K562 (cell line): Measurements from ENCODE around the gene STX3. TPM values are rescaled to one million over a fixed set of nuclear protein-coding genes. Genes with fewer than 3 reads are reported as not detected.

ENCODE experiments used
- ATAC-seq: fragments of 200-7000 bp; cut with Tn5 transposase; 3 replicates; pipeline ENCODE4 v1.9.1; 2020; ENCODE audit warnings: moderate library complexity
- BruUV-seq: library from RNA; stranded (reverse); fragments of 400-500 nt; replicated peaks from 2 replicates; lab custom pipeline; 2021; lab: Mats Ljungman, UMichigan
- CTCF ChIA-PET: fragments of 300-600 bp; formaldehyde crosslinking; extraction: SDS; loops from one replicate; lab custom pipeline; 2021; ENCODE audit warnings: low intra/inter-chr PET ratio; lab: Yijun Ruan, JAX
- POLR2A ChIA-PET: fragments of 300-600, 350-650 bp; sonication (Branson Sonifier 250); formaldehyde crosslinking; extraction: SDS; loops from one replicate; lab custom pipeline; 2021; ENCODE audit warnings: antibody characterized with exemption, inconsistent platforms; lab: Yijun Ruan, JAX
- DNase-seq, 4 experiments: peaks; one replicate each; pipeline versions ENCODE4 v3.0.0 to v3.0.0-alpha.2; 2011 to 2018; ENCODE audit warnings: low spot score in 3 of 4, mixed read lengths in 3 of 4; ENCODE audit errors: extremely low read depth in 1 of 4
- FAIRE-seq: peaks from 2 replicates; lab custom pipeline; 2011; peaks lifted over from hg19 to GRCh38; lab: Jason Lieb, UNC
- H2AFZ ChIP-seq: 2 replicates; pipeline ENCODE4 v1.6.0; 2011; ENCODE audit warnings: low read depth, low read length, control low read depth, inconsistent platforms
- H3K27ac ChIP-seq: fragments of 200-600 bp; 3 replicates; pipeline ENCODE4 v1.8.0; 2011; ENCODE audit warnings: low read depth, mild to moderate bottlenecking, control low read depth, inconsistent platforms, low read length, moderate library complexity, mixed read lengths; ENCODE audit errors: extremely low read depth
- H3K27me3 ChIP-seq, 2 experiments: fragments of 300-600 bp in 1 of 2; 2 replicates in 1 of 2; 3 replicates in 1 of 2; pipeline versions ENCODE4 v1.6.0 to v1.8.0; 2011; ENCODE audit warnings: inconsistent platforms in 2 of 2, low read length in 2 of 2, mild to moderate bottlenecking in 1 of 2, mixed read lengths in 1 of 2, moderate library complexity in 1 of 2; ENCODE audit not compliant: control insufficient read depth in 2 of 2, insufficient read depth in 2 of 2
- H3K36me3 ChIP-seq: fragments of 300-600 bp; 3 replicates; pipeline ENCODE4 v1.8.0; 2011; ENCODE audit warnings: mild to moderate bottlenecking, low read length, inconsistent platforms; ENCODE audit not compliant: control insufficient read depth, insufficient read depth
- H3K4me1 ChIP-seq, 2 experiments: fragments of 200-600 bp in 1 of 2; replicated peaks in 1 of 2; 2 replicates in 1 of 2; 3 replicates in 1 of 2; pipeline versions ENCODE4 v1.5.1 to v1.8.0; 2011; ENCODE audit warnings: inconsistent platforms in 2 of 2, low read length in 2 of 2, mild to moderate bottlenecking in 1 of 2, mixed read lengths in 1 of 2, moderate library complexity in 1 of 2; ENCODE audit not compliant: control insufficient read depth in 2 of 2, insufficient read depth in 2 of 2
- H3K4me2 ChIP-seq: 2 replicates; pipeline ENCODE4 v1.6.1; 2011; ENCODE audit warnings: low read length, control low read depth, inconsistent platforms, mixed read lengths; ENCODE audit not compliant: insufficient read depth
- H3K4me3 ChIP-seq: fragments of 200-600 bp; sonication (generic), shearing (Covaris generic); 2 replicates; pipeline ENCODE4 v1.5.1; 2016; ENCODE audit warnings: control low read depth, inconsistent platforms
- H3K79me2 ChIP-seq: fragments of 200-600 bp; 3 replicates; pipeline ENCODE4 v1.8.0; 2011; ENCODE audit warnings: low read length, inconsistent platforms; ENCODE audit not compliant: control insufficient read depth, insufficient read depth
- H3K9ac ChIP-seq, 2 experiments: 2 replicates each; pipeline versions ENCODE4 v1.6.0 to v1.6.1; 2011; ENCODE audit warnings: low read depth in 2 of 2, low read length in 2 of 2, control low read depth in 1 of 2, inconsistent platforms in 1 of 2, mild to moderate bottlenecking in 1 of 2, mixed read lengths in 1 of 2; ENCODE audit not compliant: insufficient read depth in 1 of 2
- H3K9me1 ChIP-seq: one replicate; pipeline ENCODE4 v1.6.0; 2011; ENCODE audit warnings: inconsistent platforms, mild to moderate bottlenecking, low read length, moderate library complexity; ENCODE audit not compliant: control insufficient read depth, insufficient read depth
- H3K9me3 ChIP-seq: replicated peaks from 2 replicates; pipeline ENCODE4 v1.5.1; 2011; ENCODE audit warnings: low read depth, low read length, inconsistent platforms; ENCODE audit not compliant: control insufficient read depth, insufficient read depth
- H4K20me1 ChIP-seq: replicated peaks from 2 replicates; pipeline ENCODE4 v1.6.1; 2011; ENCODE audit warnings: low read length, inconsistent platforms, mixed read lengths; ENCODE audit not compliant: control insufficient read depth, insufficient read depth
- ARID3A ChIP-seq: IDR thresholded peaks from 2 replicates; pipeline ENCODE4 v1.6.1; 2012; ENCODE audit warnings: low read depth, low read length, improper control_type of control experiment, borderline replicate concordance
- BMI1 ChIP-seq: fragments of 150-350 bp; IDR thresholded peaks from 2 replicates; pipeline ENCODE4 v1.6.1; 2014; ENCODE audit warnings: low read length
- CBX2 ChIP-seq: fragments of 200-600 bp; sonication (generic); IDR thresholded peaks from one replicate; pipeline ENCODE4 v1.6.1; 2012; ENCODE audit warnings: mild to moderate bottlenecking, low read length, inconsistent platforms; ENCODE audit not compliant: insufficient read depth, poor library complexity, severe bottlenecking
- DNMT1 ChIP-seq: fragments of 450-650 bp; IDR thresholded peaks from 2 replicates; pipeline ENCODE4 v1.6.1; 2016; ENCODE audit warnings: antibody characterized with exemption, mild to moderate bottlenecking
- EP400 ChIP-seq: fragments of 450-650 bp; IDR thresholded peaks from 2 replicates; pipeline ENCODE4 v1.6.1; 2017; ENCODE audit warnings: antibody characterized with exemption, mild to moderate bottlenecking, moderate library complexity
- ETS1 ChIP-seq: conservative IDR thresholded peaks from 2 replicates; pipeline ENCODE4 v1.6.1; 2011; ENCODE audit warnings: low read depth, mild to moderate bottlenecking, low read length; ENCODE audit not compliant: control insufficient read depth
- ETV1 ChIP-seq: fragments of 450-650 bp; conservative IDR thresholded peaks from 2 replicates; pipeline ENCODE4 v1.6.1; 2016; ENCODE audit warnings: missing genetic modification characterization, control low read depth, low read depth, missing compliant biosample characterization
- FIP1L1 ChIP-seq: fragments of 200-400 bp; formaldehyde crosslinking; IDR thresholded peaks from 2 replicates; pipeline ENCODE4 v1.6.1; 2018; ENCODE audit warnings: mild to moderate bottlenecking, low read depth, low read length; ENCODE audit not compliant: poor library complexity, severe bottlenecking
- KAT2B ChIP-seq: IDR thresholded peaks from one replicate; pipeline ENCODE4 v1.6.1; 2012; ENCODE audit warnings: low read depth, mild to moderate bottlenecking, control low read depth, inconsistent platforms, low read length, moderate library complexity
- PREB ChIP-seq: sonication (generic); formaldehyde crosslinking; IDR thresholded peaks from 2 replicates; pipeline ENCODE4 v1.8.1; 2023; ENCODE audit warnings: mild to moderate bottlenecking, missing genetic modification reagents
- RFX5 ChIP-seq: IDR thresholded peaks from 2 replicates; pipeline ENCODE4 v1.6.1; 2011; ENCODE audit warnings: low read depth, mild to moderate bottlenecking, improper control_type of control experiment, low read length
- SMC3 ChIP-seq: conservative IDR thresholded peaks from 2 replicates; pipeline ENCODE4 v1.6.1; 2011; ENCODE audit warnings: low read depth, low read length, improper control_type of control experiment; ENCODE audit not compliant: insufficient read depth
- ZC3H8 ChIP-seq: fragments of 450-650 bp; IDR thresholded peaks from 2 replicates; pipeline ENCODE4 v1.6.1; 2017
- ZNF175 ChIP-seq: fragments of 200-800 bp; sonication (Bioruptor generic); IDR thresholded peaks from 2 replicates; pipeline ENCODE4 v1.6.1; 2016; ENCODE audit warnings: low read depth, mild to moderate bottlenecking, missing genetic modification characterization, missing compliant biosample characterization
- ZNF583 ChIP-seq: fragments of 250-450 bp; sonication (Bioruptor Pico); IDR thresholded peaks from 2 replicates; pipeline ENCODE4 v1.4.0; 2020
- ZNF77 ChIP-seq: fragments of 250-450 bp; sonication (Bioruptor Pico); IDR thresholded peaks from 2 replicates; pipeline ENCODE4 v1.5.0; 2020
- WGBS: fragments of 100-300 bp; shearing (Covaris generic); methylation state at CpG from one replicate; pipeline ENCODE4 v1.1.6; 2016; ENCODE audit warnings: low coverage, mixed read lengths; ENCODE audit not compliant: insufficient coverage; ENCODE audit errors: missing lambda C conversion rate; 5-methylcytosine and 5-hydroxymethylcytosine counted together
- in situ Hi-C: fragments of 300-500 bp; cut with MboI; formaldehyde crosslinking; loops from 4 replicates; pipeline ENCODE4 v1.15.0; 2018; ENCODE audit warnings: inconsistent platforms, mixed read lengths
- intact Hi-C: fragments of 100-400 bp; cut with micrococcal nuclease; formaldehyde crosslinking; loops from 2 replicates; pipeline ENCODE4 v1.14.2; 2022
- polyA plus RNA-seq, 8 experiments: library from polyadenylated mRNA; depleted of rRNA in 4 of 8; stranded (reverse) in 5 of 8; unstranded in 3 of 8; fragments of >200 nt; fragmentation: Nextera tagmentation in 2 of 8; fragmentation: Illumina TruSeq in 1 of 8; extraction: Ambion mirVana in 2 of 8; extraction: Trizol in 1 of 8; gene quantifications; 2 replicates each; pipeline versions ENCODE4 v1.2.1 to v1.2.3, GENCODE V29; 2011 to 2014; ENCODE audit warnings: inconsistent platforms in 1 of 8, missing spikeins in 1 of 8
- total RNA-seq, 7 experiments: library from RNA; depleted of rRNA in 6 of 7; stranded (reverse); fragments of >200 nt in 6 of 7; fragmentation: Illumina TruSeq in 2 of 7; extraction: Trizol in 2 of 7; gene quantifications; 2 replicates each; pipeline versions ENCODE4 v1.2.1 to v1.2.3, GENCODE V29; 2011 to 2021; ENCODE audit warnings: low replicate concordance in 1 of 7
- TF ChIP-seq, protein P1 (sequence below): fragments of 450-650 bp; formaldehyde crosslinking; IDR thresholded peaks from 2 replicates; pipeline ENCODE4 v1.4.0; 2022; ENCODE audit warnings: mild to moderate bottlenecking, moderate library complexity

The STX3 gene
- total and polyA plus RNA-seq, 9 of the 15 experiments (the other 6 are each of a cell fraction or from before 2014, with no cell fraction given): 12.0 to 91.6 (median 48.7) TPM

GRCh38 chr11:59822989-59823566 is 67.9 kb downstream of the STX3 start:
- FAIRE-seq (peak; percentile 91), DNase-seq (peak; percentile 42 to 86 (median 52)), ATAC-seq (peak; percentile 96)
- H3K36me3 ChIP-seq: no peaks in the 10 kb centered on the region
- WGBS: 1% methylated on average over 9 of the region's 9 CpGs
- no peak overlapping the region for H3K4me2 ChIP-seq
- no TSS peak for BruUV-seq
- H3K79me2 ChIP-seq: no peaks in the 10 kb centered on the region
- H2AFZ ChIP-seq: peak overlapping the region; percentile 85
- no peak overlapping the region for H3K4me3 ChIP-seq
- peak overlapping the region in 1 of 2 experiments; percentile 11; a peak in 1 of 4 replicates for H3K9ac ChIP-seq
- no peak overlapping the region; the same call in 2 of the 3 replicates for H3K27ac ChIP-seq
- H3K9me1 ChIP-seq: no peaks in the 10 kb centered on the region
- ChIA-PET CTCF (interaction anchor here (0.6 to 2.6 kb wide), 5 partner anchors 95 to 428 kb away, joined by 3 to 17 read pairs (median 14); no protein-coding TSS in a partner anchor), POLR2A (no interaction called here)
- in situ Hi-C loops: loop anchor here (5.0 to 10.0 kb wide), 3 partner anchors 94 to 432 kb away; no protein-coding TSS in a partner anchor
- intact Hi-C loops: loop anchor here (1.0 to 10.0 kb wide), 5 partner anchors 96 to 792 kb away; no protein-coding TSS in a partner anchor
- H4K20me1 ChIP-seq: no peaks in the 10 kb centered on the region
- no peaks in the 10 kb centered on the region for H3K27me3 ChIP-seq
- peaks cover 5% of the 10 kb centered on the region; the same call in 1 of the 2 replicates for H3K9me3 ChIP-seq
- H3K4me1 ChIP-seq: peaks cover 0 to 2% of the 10 kb centered on the region in 2 experiments; a peak in 2 of 5 replicates
- TF ChIP-seq ZNF583 (CRISPR knock-in tag): no peak
- TF ChIP-seq BMI1: no peak
- TF ChIP-seq SMC3: peak; percentile 82
- no peak for TF ChIP-seq FIP1L1
- TF ChIP-seq ARID3A: peak; percentile 78; the same call in 1 of the 2 replicates
- no peak for TF ChIP-seq DNMT1
- no peak for TF ChIP-seq RFX5
- no peak for TF ChIP-seq ZNF77 (CRISPR knock-in tag)
- no peak for TF ChIP-seq CBX2
- TF ChIP-seq ETS1: no peak
- TF ChIP-seq PREB (CRISPR knock-in tag): no peak
- 0 out of 2 replicates have a peak, but pooled peaks have one; percentile 6 for TF ChIP-seq ETV1 (tag)
- no peak for TF ChIP-seq KAT2B
- TF ChIP-seq ZNF175 (CRISPR knock-in tag): no peak
- peak; percentile 26 for TF ChIP-seq EP400
- TF ChIP-seq ZC3H8: no peak
- TF ChIP-seq, protein P1, sequence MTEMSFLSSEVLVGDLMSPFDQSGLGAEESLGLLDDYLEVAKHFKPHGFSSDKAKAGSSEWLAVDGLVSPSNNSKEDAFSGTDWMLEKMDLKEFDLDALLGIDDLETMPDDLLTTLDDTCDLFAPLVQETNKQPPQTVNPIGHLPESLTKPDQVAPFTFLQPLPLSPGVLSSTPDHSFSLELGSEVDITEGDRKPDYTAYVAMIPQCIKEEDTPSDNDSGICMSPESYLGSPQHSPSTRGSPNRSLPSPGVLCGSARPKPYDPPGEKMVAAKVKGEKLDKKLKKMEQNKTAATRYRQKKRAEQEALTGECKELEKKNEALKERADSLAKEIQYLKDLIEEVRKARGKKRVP: peak; percentile 51; the same call in 1 of the 2 replicates
